ENCODE measurements around the gene BLM. TPM values are rescaled to one million over a fixed set of nuclear protein-coding genes. Genes with fewer than 3 reads are reported as not detected.
A peak's percentile ranks its signal among the peaks of the same experiment; 100 is the strongest.

BLM gene
- total and polyA plus RNA-seq, 7 donors = 0.27 to 15.6 (median 1.7) TPM

GRCh38 chr15:90765531-90765930 lies 48.4 kb downstream of the BLM start:
- H3K27me3 ChIP-seq (ENCODE audit: insufficient read depth in 3 of 3, low read length in 2 of 3) = no peaks in the 10 kb centered on the region
- no peaks in the 10 kb centered on the region for H3K36me3 ChIP-seq (ENCODE audit: insufficient read depth in 1 of 2, low read depth in 1 of 2)
- H3K9me3 ChIP-seq = no peaks in the 10 kb centered on the region
- no peak overlapping the region for H3K27ac ChIP-seq
- H3K4me1 ChIP-seq = peaks cover 8% of the 10 kb centered on the region
- H3K4me3 ChIP-seq = no peak overlapping the region
- DNase-seq = no peak
- 89 to 95% (median 90%) methylated on average over 2 of the region's 2 CpGs for WGBS, 3 donors
- TF ChIP-seq CTCF (IDR thresholded peaks at IDR 0.05) = no peak
- no peak for ATAC-seq
- intact Hi-C loops (cut with DNase I) = no loop called here

- no peak for TF ChIP-seq CTCF (IDR thresholded peaks at IDR 0.05)
- H3K27ac ChIP-seq = no peak overlapping the region
- intact Hi-C loops (cut with DNase I) = no loop called here
- no peaks in the 10 kb centered on the region for H3K9me3 ChIP-seq
- H3K4me3 ChIP-seq = no peak overlapping the region
- H3K4me1 ChIP-seq = peaks cover 8% of the 10 kb centered on the region
- WGBS, 3 donors = 93 to 100% (median 99%) methylated on average over 3 of the region's 3 CpGs
- ATAC-seq (no peak), DNase-seq (no peak)
- H3K27me3 ChIP-seq (ENCODE audit: insufficient read depth in 3 of 3, low read length in 2 of 3) = no peaks in the 10 kb centered on the region
- no peaks in the 10 kb centered on the region for H3K36me3 ChIP-seq (ENCODE audit: insufficient read depth in 1 of 2, low read depth in 1 of 2)
These were observed 48.8 kb downstream of the BLM start for GRCh38 chr15:90765966-90766365.

- DNase-seq (no peak), ATAC-seq (no peak)
- H3K36me3 ChIP-seq (ENCODE audit: insufficient read depth in 1 of 2, low read depth in 1 of 2) = no peaks in the 10 kb centered on the region
- WGBS, 3 donors = 82 to 85% (median 84%) methylated on average over 10 of the region's 10 CpGs
- H3K4me3 ChIP-seq = no peak overlapping the region
- no peaks in the 10 kb centered on the region for H3K27me3 ChIP-seq (ENCODE audit: insufficient read depth in 3 of 3, low read length in 2 of 3)
- intact Hi-C loops (cut with DNase I) = no loop called here
- no peak overlapping the region for H3K27ac ChIP-seq
- TF ChIP-seq CTCF (IDR thresholded peaks at IDR 0.05) = no peak
- H3K4me1 ChIP-seq = no peaks in the 10 kb centered on the region
- no peaks in the 10 kb centered on the region for H3K9me3 ChIP-seq
These were observed 52.2 kb downstream of the BLM start for GRCh38 chr15:90769375-90769774.

- no peak for ATAC-seq
- H3K36me3 ChIP-seq (ENCODE audit: insufficient read depth in 1 of 2, low read depth in 1 of 2) = no peaks in the 10 kb centered on the region
- H3K9me3 ChIP-seq = no peaks in the 10 kb centered on the region
- no peak for DNase-seq
- TF ChIP-seq CTCF (IDR thresholded peaks at IDR 0.05) = no peak
- intact Hi-C loops (cut with DNase I) = no loop called here
- H3K4me3 ChIP-seq = no peak overlapping the region
- no peaks in the 10 kb centered on the region for H3K27me3 ChIP-seq (ENCODE audit: insufficient read depth in 3 of 3, low read length in 2 of 3)
- no peak overlapping the region for H3K27ac ChIP-seq
- 100% methylated on average over 1 of the region's 1 CpG for WGBS, 3 donors
- H3K4me1 ChIP-seq = no peaks in the 10 kb centered on the region
These were observed 56.3 kb downstream of the BLM start for GRCh38 chr15:90773485-90773884.

- intact Hi-C loops (cut with DNase I) = no loop called here
- TF ChIP-seq CTCF (IDR thresholded peaks at IDR 0.05) = no peak
These were observed 57.8 kb downstream of the BLM start for GRCh38 chr15:90774731-90775514.

More at GRCh38 chr15:90774731-90775514, 57.8 kb downstream of the BLM start:
- H3K4me3 ChIP-seq = no peak overlapping the region
- no peak overlapping the region for H3K27ac ChIP-seq
- no peaks in the 10 kb centered on the region for H3K9me3 ChIP-seq
- WGBS, 3 donors = 81 to 92% (median 86%) methylated on average over 5 of the region's 5 CpGs
- DNase-seq (no peak), ATAC-seq (peak in 1 of 4 donors; percentile 40)
- no peaks in the 10 kb centered on the region for H3K27me3 ChIP-seq (ENCODE audit: insufficient read depth in 3 of 3, low read length in 2 of 3)
- no peaks in the 10 kb centered on the region for H3K4me1 ChIP-seq
- H3K36me3 ChIP-seq (ENCODE audit: insufficient read depth in 1 of 2, low read depth in 1 of 2) = no peaks in the 10 kb centered on the region

Data from psoas muscle (tissue), 8 donors.